Activated CD8-positive, alpha-beta T cell treated with anti-CD3 and anti-CD28 coated beads for 36 hours (primary cell): ENCODE results near the gene S100A16. TPM values are rescaled to one million over a fixed set of nuclear protein-coding genes. Genes with fewer than 3 reads are reported as not detected.

Experiments used
- ATAC-seq: fragments of 200-7000 bp; cut with Tn5 transposase; one replicate; pipeline ENCODE4 v1.10.0; 2021; ENCODE audit warnings: mild to moderate bottlenecking, moderate library complexity
- CTCF ChIA-PET: fragments of 350-600 bp; sonication (Branson Sonifier 250); formaldehyde crosslinking; loops from one replicate; lab custom pipeline; 2021; ENCODE audit warnings: antibody characterized with exemption; lab: Charles Lee
- POLR2A ChIA-PET: fragments of 350-600 bp; sonication (Branson Sonifier 250); formaldehyde crosslinking; loops from one replicate; lab custom pipeline; 2021; ENCODE audit warnings: antibody characterized with exemption; lab: Charles Lee
- DNase-seq: peaks from one replicate; pipeline ENCODE4 v3.0.0-alpha.2; 2020
- H3K27ac Mint-ChIP-seq: one replicate; pipeline ENCODE4 v1.8.0; 2021; ENCODE audit warnings: mild to moderate bottlenecking, mixed read lengths
- H3K27me3 Mint-ChIP-seq: one replicate; pipeline ENCODE4 v1.8.0; 2021; ENCODE audit warnings: mixed read lengths
- H3K36me3 Mint-ChIP-seq: one replicate; pipeline ENCODE4 v1.8.0; 2021; ENCODE audit warnings: low read depth, mixed read lengths
- H3K4me1 Mint-ChIP-seq: one replicate; pipeline ENCODE4 v1.8.0; 2021; ENCODE audit warnings: low read depth, mixed read lengths
- H3K4me3 Mint-ChIP-seq: one replicate; pipeline ENCODE4 v1.8.0; 2021; ENCODE audit warnings: mild to moderate bottlenecking, moderate library complexity, mixed read lengths
- H3K9me3 Mint-ChIP-seq: one replicate; pipeline ENCODE4 v1.8.0; 2021; ENCODE audit warnings: mixed read lengths
- CTCF ChIP-seq: fragments of 200-600 bp; IDR thresholded peaks from one replicate; pipeline ENCODE4 v1.8.0; 2022; ENCODE audit warnings: antibody characterized with exemption, mild to moderate bottlenecking
- intact Hi-C: fragments of 100-400 bp; cut with micrococcal nuclease; formaldehyde crosslinking; loops from one replicate; pipeline ENCODE4 v1.10.0; 2022
- total RNA-seq, 2 experiments: library from RNA; stranded (reverse); gene quantifications; one replicate each; pipeline ENCODE4 v1.2.3, GENCODE V29; 2021

The S100A16 gene
- total RNA-seq, 2 experiments from 2014 or later: not detected

GRCh38 chr1:153651771-153652170, 38.8 kb upstream of the S100A16 start:
- Mint-ChIP-seq H3K27ac (no peak overlapping the region), H3K4me1 (peaks cover 28% of the 10 kb centered on the region)

GRCh38 chr1:153649863-153650235, 36.9 kb upstream of the S100A16 start:
- Mint-ChIP-seq H3K9me3 (no peaks in the 10 kb centered on the region), H3K4me3 (no peak overlapping the region), H3K27me3 (no peaks in the 10 kb centered on the region), H3K4me1 (peaks cover 43% of the 10 kb centered on the region), H3K36me3 (peaks cover 31% of the 10 kb centered on the region), H3K27ac (peak overlapping the region; percentile 86)
- peak; percentile 35 for ATAC-seq
- CTCF ChIA-PET: interaction anchor here (1.0 kb wide), 1 partner anchor 15 kb away, joined by 4 read pairs; the partner anchor contains the start of gene CHTOP
- DNase-seq: no peak
- TF ChIP-seq CTCF: no peak
- intact Hi-C loops: no loop called here
- POLR2A ChIA-PET: interaction anchor here (0.9 to 7.7 kb wide), 5 partner anchors 11 to 341 kb away, joined by 3 to 72 read pairs (median 8); partner anchors contain the start of genes CHTOP and RPS27

More at GRCh38 chr1:153651771-153652170, 38.8 kb upstream of the S100A16 start:
- Mint-ChIP-seq H3K36me3 (peaks cover 12% of the 10 kb centered on the region), H3K27me3 (no peaks in the 10 kb centered on the region), H3K9me3 (no peaks in the 10 kb centered on the region), H3K4me3 (no peak overlapping the region)
- TF ChIP-seq CTCF: no peak
- ATAC-seq: no peak
- DNase-seq: no peak
- intact Hi-C loops: no loop called here
- CTCF ChIA-PET: interaction anchor here (1.0 to 1.2 kb wide), 6 partner anchors 12 to 141 kb away, joined by 3 to 8 read pairs (median 3); no protein-coding TSS in a partner anchor
- POLR2A ChIA-PET: interaction anchor here (1.0 to 7.7 kb wide), 4 partner anchors 8 to 18 kb away, joined by 4 to 72 read pairs (median 9); partner anchors contain the start of gene CHTOP

GRCh38 chr1:153649137-153649862, 36.4 kb upstream of the S100A16 start:
- intact Hi-C loops: no loop called here
- Mint-ChIP-seq H3K36me3 (peaks cover 36% of the 10 kb centered on the region), H3K27me3 (no peaks in the 10 kb centered on the region), H3K27ac (peak overlapping the region; percentile 86), H3K4me3 (no peak overlapping the region), H3K4me1 (peaks cover 48% of the 10 kb centered on the region), H3K9me3 (no peaks in the 10 kb centered on the region)
- no peak for TF ChIP-seq CTCF
- ATAC-seq (peak; percentile 65), DNase-seq (no peak)
- CTCF ChIA-PET: interaction anchor here (1.0 to 1.5 kb wide), 2 partner anchors 15 to 22 kb away, joined by 4 to 6 read pairs; partner anchors contain the start of genes CHTOP and ILF2
- POLR2A ChIA-PET: interaction anchor here (0.8 to 7.7 kb wide), 8 partner anchors 10 to 341 kb away, joined by 3 to 72 read pairs (median 4); partner anchors contain the start of genes CHTOP and RPS27

GRCh38 chr1:153648000-153648643, 35.2 kb upstream of the S100A16 start:
- ChIA-PET CTCF (interaction anchor here (0.9 to 1.5 kb wide), 3 partner anchors 24 to 138 kb away, joined by 4 to 6 read pairs (median 4); partner anchors contain the start of gene ILF2), POLR2A (interaction anchor here (0.7 to 7.7 kb wide), 8 partner anchors 9 to 76 kb away, joined by 3 to 72 read pairs (median 3); partner anchors contain the start of genes CHTOP and SNAPIN)
- TF ChIP-seq CTCF: no peak
- H3K27ac Mint-ChIP-seq: peak overlapping the region; percentile 86
- intact Hi-C loops: no loop called here
- H3K4me3 Mint-ChIP-seq: no peak overlapping the region
- H3K4me1 Mint-ChIP-seq: peaks cover 56% of the 10 kb centered on the region
- H3K9me3 Mint-ChIP-seq: no peaks in the 10 kb centered on the region
- H3K36me3 Mint-ChIP-seq: peaks cover 47% of the 10 kb centered on the region
- no peaks in the 10 kb centered on the region for H3K27me3 Mint-ChIP-seq
- no peak for DNase-seq
- no peak for ATAC-seq
